Stimulated activated CD8-positive, alpha-beta memory T cell treated with anti-CD3 and anti-CD28 coated beads, Interleukin-12 subunit alpha, Interleukin-12 subunit beta, amount 100 ng/mL, for 24 hours (primary cell): ENCODE measurements around the gene SMIM7.
"Not testable (repeated sequence)": the region's sequence is repeated elsewhere in the genome, so short reads cannot be mapped to it uniquely, and the experiment has no call there.

ENCODE experiments used
- DNase-seq: peaks from one replicate; pipeline ENCODE4 v3.0.0-alpha.2; 2020; ENCODE audit errors: extremely low read depth

SMIM7 gene

GRCh38 chr19:16654627-16655026, 5.3 kb downstream of the SMIM7 start:
- no peak for DNase-seq

GRCh38 chr19:16654140-16654539, 5.8 kb downstream of the SMIM7 start:
- no peak for DNase-seq

GRCh38 chr19:16652854-16653253, 7.1 kb downstream of the SMIM7 start:
- no peak for DNase-seq

- not testable (repeated sequence) for DNase-seq
Observed at GRCh38 chr19:16651421-16652188, 8.3 kb downstream of the SMIM7 start.

- DNase-seq = no peak
Observed at GRCh38 chr19:16650821-16651220, 9.1 kb downstream of the SMIM7 start.

- DNase-seq = no peak
Observed at GRCh38 chr19:16649734-16650133, 10.2 kb downstream of the SMIM7 start.

GRCh38 chr19:16645140-16645539, 14.8 kb downstream of the SMIM7 start:
- no peak for DNase-seq

- no peak for DNase-seq
Observed at GRCh38 chr19:16641695-16642094, 18.2 kb downstream of the SMIM7 start.

GRCh38 chr19:16640951-16641350, 19.0 kb downstream of the SMIM7 start:
- DNase-seq = no peak

- no peak for DNase-seq
Observed at GRCh38 chr19:16638666-16639065, 21.3 kb downstream of the SMIM7 start.

GRCh38 chr19:16637535-16637934, 22.4 kb downstream of the SMIM7 start:
- no peak for DNase-seq

- DNase-seq = no peak
Observed at GRCh38 chr19:16631465-16631864, 28.5 kb downstream of the SMIM7 start.

GRCh38 chr19:16628984-16629691, 30.8 kb downstream of the SMIM7 start:
- DNase-seq = no peak

GRCh38 chr19:16628183-16628983, 31.6 kb downstream of the SMIM7 start, which contains the start of gene MED26:
MED26 (minus strand) TSS chr19:16628204; CDS start chr19:16627943, 261 bp downstream.
- peak; percentile 87 for DNase-seq

GRCh38 chr19:16627928-16628182, 32.1 kb downstream of the SMIM7 start:
- DNase-seq = no peak

- no peak for DNase-seq
Observed at GRCh38 chr19:16627193-16627927, 32.6 kb downstream of the SMIM7 start.

GRCh38 chr19:16626796-16627192, 33.1 kb downstream of the SMIM7 start:
- no peak for DNase-seq

- DNase-seq = no peak
Observed at GRCh38 chr19:16625163-16625958, 34.6 kb downstream of the SMIM7 start.

- DNase-seq = no peak
Observed at GRCh38 chr19:16624236-16624635, 35.7 kb downstream of the SMIM7 start.

- DNase-seq = no peak
Observed at GRCh38 chr19:16623576-16623975, 36.4 kb downstream of the SMIM7 start.

- no peak for DNase-seq
Observed at GRCh38 chr19:16623066-16623465, 36.9 kb downstream of the SMIM7 start.
